DOHH2 (cell line): ENCODE results near the gene UPK3A.

Source experiments
- CTCF ChIP-seq: fragments of 200-600 bp; sonication (generic); IDR thresholded peaks from one replicate; pipeline ENCODE4 v1.5.1; 2014; ENCODE audit warnings: antibody characterized with exemption, mild to moderate bottlenecking, low read depth, low read length; ENCODE audit not compliant: poor library complexity, severe bottlenecking
- EZH2phosphoT487 ChIP-seq: fragments of 200-600 bp; sonication (generic); IDR thresholded peaks from 2 replicates; pipeline ENCODE4 v1.6.1; 2017; ENCODE audit warnings: borderline replicate concordance, mild to moderate bottlenecking, antibody characterized with exemption, low read length, moderate library complexity, mixed read lengths

GRCh38 chr22:45271667-45272201 lies 13.0 kb upstream of the UPK3A start:
- TF ChIP-seq CTCF = no peak
- no peak for TF ChIP-seq EZH2phosphoT487
